Measurements from ENCODE around the gene TECTB.

TECTB gene

GRCh38 chr10:112269266-112269665, 13.9 kb upstream of the TECTB start:
- no peak overlapping the region for H3K4me3 ChIP-seq (IDR thresholded peaks at IDR 0.05; ENCODE audit: insufficient read depth, low read depth, low read length)
- H3K4me2 ChIP-seq = no peak overlapping the region

GRCh38 chr10:112271982-112272381, 11.2 kb upstream of the TECTB start:
- H3K79me2 ChIP-seq (ENCODE audit: insufficient read depth, low read depth) = no peaks in the 10 kb centered on the region
- no peak overlapping the region for H3K4me3 ChIP-seq (IDR thresholded peaks at IDR 0.05; ENCODE audit: insufficient read depth, low read depth, low read length)
- no peak overlapping the region for H2AFZ ChIP-seq (ENCODE audit: low read depth)
- H3K27ac ChIP-seq = no peak overlapping the region
- no peaks in the 10 kb centered on the region for H3K36me3 ChIP-seq (ENCODE audit: insufficient read depth)
- H3K27me3 ChIP-seq (ENCODE audit: insufficient read depth, low read depth) = no peaks in the 10 kb centered on the region
- H4K20me1 ChIP-seq (ENCODE audit: insufficient read depth) = no peaks in the 10 kb centered on the region
- no peak overlapping the region for H3K4me2 ChIP-seq
- TF ChIP-seq CTCF (conservative IDR thresholded peaks at IDR 0.05; ENCODE audit: low read depth, low read length) = no peak
- no peaks in the 10 kb centered on the region for H3K4me1 ChIP-seq (ENCODE audit: low read depth, poor library complexity, severe bottlenecking)
- H3K9ac ChIP-seq = no peak overlapping the region

More at GRCh38 chr10:112269266-112269665, 13.9 kb upstream of the TECTB start:
- H3K9ac ChIP-seq = no peak overlapping the region
- no peaks in the 10 kb centered on the region for H4K20me1 ChIP-seq (ENCODE audit: insufficient read depth)
- no peaks in the 10 kb centered on the region for H3K4me1 ChIP-seq (ENCODE audit: low read depth, poor library complexity, severe bottlenecking)
- H3K27me3 ChIP-seq (ENCODE audit: insufficient read depth, low read depth) = no peaks in the 10 kb centered on the region
- H3K36me3 ChIP-seq (ENCODE audit: insufficient read depth) = no peaks in the 10 kb centered on the region
- no peak overlapping the region for H2AFZ ChIP-seq (ENCODE audit: low read depth)
- no peak for TF ChIP-seq CTCF (conservative IDR thresholded peaks at IDR 0.05; ENCODE audit: low read depth, low read length)
- no peak overlapping the region for H3K27ac ChIP-seq
- H3K79me2 ChIP-seq (ENCODE audit: insufficient read depth, low read depth) = no peaks in the 10 kb centered on the region

- H3K4me2 ChIP-seq = no peak overlapping the region
- H2AFZ ChIP-seq (ENCODE audit: low read depth) = no peak overlapping the region
Measured at GRCh38 chr10:112274831-112275230, 8.4 kb upstream of the TECTB start.

GRCh38 chr10:112275512-112276245, 7.5 kb upstream of the TECTB start:
- no peak for TF ChIP-seq CTCF (conservative IDR thresholded peaks at IDR 0.05; ENCODE audit: low read depth, low read length)
- H3K4me3 ChIP-seq (IDR thresholded peaks at IDR 0.05; ENCODE audit: insufficient read depth, low read depth, low read length) = no peak overlapping the region
- no peak overlapping the region for H3K27ac ChIP-seq
- no peaks in the 10 kb centered on the region for H4K20me1 ChIP-seq (ENCODE audit: insufficient read depth)
- H3K27me3 ChIP-seq (ENCODE audit: insufficient read depth, low read depth) = no peaks in the 10 kb centered on the region
- no peak overlapping the region for H3K9ac ChIP-seq
- no peaks in the 10 kb centered on the region for H3K36me3 ChIP-seq (ENCODE audit: insufficient read depth)
- H3K4me2 ChIP-seq = no peak overlapping the region
- H2AFZ ChIP-seq (ENCODE audit: low read depth) = no peak overlapping the region
- H3K79me2 ChIP-seq (ENCODE audit: insufficient read depth, low read depth) = no peaks in the 10 kb centered on the region
- no peaks in the 10 kb centered on the region for H3K4me1 ChIP-seq (ENCODE audit: low read depth, poor library complexity, severe bottlenecking)

More at GRCh38 chr10:112274831-112275230, 8.4 kb upstream of the TECTB start:
- Histone ChIP-seq H3K27ac (no peak overlapping the region), H3K27me3 (ENCODE audit: insufficient read depth, low read depth) (no peaks in the 10 kb centered on the region), H3K79me2 (ENCODE audit: insufficient read depth, low read depth) (no peaks in the 10 kb centered on the region), H4K20me1 (ENCODE audit: insufficient read depth) (no peaks in the 10 kb centered on the region), H3K36me3 (ENCODE audit: insufficient read depth) (no peaks in the 10 kb centered on the region), H3K4me3 (IDR thresholded peaks at IDR 0.05; ENCODE audit: insufficient read depth, low read depth, low read length) (no peak overlapping the region), H3K4me1 (ENCODE audit: low read depth, poor library complexity, severe bottlenecking) (no peaks in the 10 kb centered on the region), H3K9ac (no peak overlapping the region)
- TF ChIP-seq CTCF (conservative IDR thresholded peaks at IDR 0.05; ENCODE audit: low read depth, low read length) = no peak
